Activated CD4-positive, alpha-beta T cell treated with anti-CD3 and anti-CD28 coated beads for 1 hour (primary cell): ENCODE measurements around the gene DDX1.
"Not testable (repeated sequence)": the region's sequence is repeated elsewhere in the genome, so short reads cannot be mapped to it uniquely, and the experiment has no call there.

Experiments
- DNase-seq: peaks from one replicate; pipeline ENCODE4 v3.0.0-alpha.2; 2020

The DDX1 gene

DNA sequence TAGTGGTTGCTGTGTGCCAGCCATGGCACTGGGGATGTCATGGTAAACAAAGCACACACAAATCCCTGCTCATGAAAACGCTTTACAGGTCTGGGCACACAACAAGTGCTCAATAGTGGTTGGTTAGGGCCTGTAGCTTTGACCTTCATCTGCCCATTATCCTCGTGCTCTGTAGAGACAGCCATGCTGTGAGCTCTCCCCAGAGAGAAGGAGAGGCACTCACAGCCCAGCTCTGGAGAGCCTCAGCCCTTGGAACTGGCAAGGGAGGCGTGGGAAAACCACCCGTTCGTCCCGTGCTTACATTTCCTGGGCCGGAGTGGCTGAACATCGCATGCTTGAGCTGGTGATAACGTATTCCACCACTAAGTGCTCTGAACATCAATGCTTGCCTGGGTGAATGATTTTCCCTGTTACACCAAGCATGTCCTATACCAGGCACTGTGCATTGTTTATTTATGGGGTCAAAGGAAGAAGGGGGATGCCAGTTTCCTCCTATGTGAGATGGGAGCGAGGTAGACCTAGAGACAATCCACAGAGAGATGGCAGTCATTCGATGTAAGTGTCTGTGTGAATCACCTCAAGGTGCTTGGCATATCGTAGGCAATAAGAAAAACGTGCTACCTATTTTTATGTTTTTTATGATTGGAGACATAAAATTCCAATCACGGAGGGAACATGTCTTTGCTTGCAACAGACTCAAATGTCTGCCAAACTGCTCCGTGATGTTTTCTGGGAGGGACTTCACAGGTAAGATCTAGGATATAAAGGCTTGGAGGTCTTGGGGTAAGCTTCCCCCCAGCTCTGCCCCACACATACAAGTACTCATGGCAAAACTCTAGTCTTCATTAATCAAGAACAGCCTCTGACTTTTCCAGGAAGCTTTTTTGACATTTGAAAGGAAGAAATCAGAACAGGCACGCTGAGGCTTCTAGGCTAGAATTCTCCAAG lies 75.5 kb downstream of the DDX1 start:
- DNase-seq = no peak

- no peak for DNase-seq
Observed at GRCh38 chr2:15667809-15668556, 76.3 kb downstream of the DDX1 start.

- no peak for DNase-seq
Observed at GRCh38 chr2:15668611-15669305, 77.1 kb downstream of the DDX1 start.

DNA sequence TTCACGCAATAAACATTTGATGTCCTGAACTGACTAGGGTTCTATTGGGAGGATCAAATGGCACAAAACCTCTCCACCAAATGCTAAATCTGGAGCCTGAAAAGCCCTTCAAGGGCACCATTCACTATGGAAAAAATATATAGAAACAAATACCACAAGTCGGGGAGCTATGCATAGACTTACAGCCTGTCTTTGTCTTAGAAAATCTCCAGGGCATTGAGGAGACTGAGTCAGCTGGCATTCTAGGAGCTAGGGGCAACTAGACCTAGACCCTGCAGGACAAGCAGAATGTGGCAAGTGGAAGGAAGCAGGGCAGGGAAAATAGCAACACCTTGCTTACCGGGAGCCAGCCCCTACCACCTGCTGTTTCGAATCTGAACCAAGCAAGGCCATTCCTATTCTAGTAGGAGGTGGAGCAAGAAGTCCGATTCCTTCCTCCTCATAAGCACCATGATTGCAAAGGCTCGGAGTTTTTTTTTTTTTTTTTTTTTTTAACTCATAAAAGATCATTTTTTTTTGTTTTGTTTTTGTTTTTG lies 77.8 kb downstream of the DDX1 start:
- DNase-seq = no peak

- no peak for DNase-seq
Observed at GRCh38 chr2:15670469-15670868, 78.8 kb downstream of the DDX1 start.

- DNase-seq = no peak
Observed at GRCh38 chr2:15670981-15671380, 79.3 kb downstream of the DDX1 start.

DNA sequence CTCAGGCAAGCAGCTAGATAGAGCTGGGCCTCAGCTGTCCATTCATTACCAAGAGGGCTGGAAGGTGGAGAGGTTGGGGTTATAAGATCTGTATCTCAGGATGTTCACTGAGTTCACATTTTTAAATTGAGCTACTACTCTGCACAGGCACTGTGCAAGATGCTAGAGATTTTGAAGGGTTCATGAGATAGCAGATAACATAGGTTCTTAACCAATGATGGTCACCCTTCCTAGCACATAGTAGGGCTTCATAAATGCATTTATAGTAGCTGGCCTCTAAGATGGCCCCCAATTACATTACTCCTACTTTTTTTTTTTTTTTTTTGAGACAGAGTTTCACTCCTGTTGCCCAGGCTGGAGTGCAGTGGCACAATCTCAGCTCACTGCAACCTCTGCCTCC lies 79.7 kb downstream of the DDX1 start:
- no peak for DNase-seq

DNA sequence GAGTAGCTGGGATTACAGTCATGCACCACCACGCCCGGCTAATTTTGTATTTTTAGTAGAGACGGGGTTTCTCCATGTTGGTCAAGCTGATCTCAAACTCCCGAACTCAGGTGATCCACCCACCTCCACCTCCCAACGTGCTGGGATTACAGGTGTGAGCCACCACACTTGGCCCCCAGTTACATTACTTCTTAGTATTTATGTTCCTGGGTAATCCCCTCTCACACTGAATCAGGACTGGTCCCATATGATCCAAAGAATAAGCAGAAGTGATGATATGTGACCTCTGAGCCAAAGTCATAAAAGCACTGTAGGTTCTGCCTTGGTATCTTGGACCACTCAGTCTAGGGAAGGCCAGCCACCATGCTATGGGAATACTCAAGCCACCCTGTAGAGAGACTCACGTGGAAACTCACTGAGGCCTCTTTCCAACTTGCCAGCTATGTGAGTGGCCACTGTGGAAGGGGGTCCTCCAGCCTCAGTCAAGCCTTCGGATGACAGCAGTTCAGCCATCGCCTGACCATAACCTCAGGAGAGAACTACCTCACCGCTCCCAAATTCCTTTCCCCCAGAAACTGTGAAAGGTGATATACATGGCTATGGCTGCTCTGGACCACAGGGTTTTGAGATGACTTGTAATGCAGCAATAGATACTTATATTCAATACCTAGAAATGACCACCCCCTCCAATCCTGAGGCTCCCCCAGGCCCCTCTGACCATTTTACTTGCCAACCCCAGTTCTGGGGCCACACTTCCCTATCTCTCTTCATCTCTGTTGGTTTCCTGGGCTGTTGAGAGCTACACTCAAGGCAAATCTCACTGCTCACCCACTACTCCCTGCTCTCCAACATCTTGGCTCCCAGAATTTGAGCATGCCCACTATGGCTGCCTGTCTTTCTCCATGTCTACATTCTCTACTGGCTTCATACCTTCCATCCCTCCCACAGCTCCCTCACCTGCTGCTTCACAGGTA lies 80.5 kb downstream of the DDX1 start:
- no peak for DNase-seq

- DNase-seq = no peak
Observed at GRCh38 chr2:15672961-15673918, 81.6 kb downstream of the DDX1 start.

DNA sequence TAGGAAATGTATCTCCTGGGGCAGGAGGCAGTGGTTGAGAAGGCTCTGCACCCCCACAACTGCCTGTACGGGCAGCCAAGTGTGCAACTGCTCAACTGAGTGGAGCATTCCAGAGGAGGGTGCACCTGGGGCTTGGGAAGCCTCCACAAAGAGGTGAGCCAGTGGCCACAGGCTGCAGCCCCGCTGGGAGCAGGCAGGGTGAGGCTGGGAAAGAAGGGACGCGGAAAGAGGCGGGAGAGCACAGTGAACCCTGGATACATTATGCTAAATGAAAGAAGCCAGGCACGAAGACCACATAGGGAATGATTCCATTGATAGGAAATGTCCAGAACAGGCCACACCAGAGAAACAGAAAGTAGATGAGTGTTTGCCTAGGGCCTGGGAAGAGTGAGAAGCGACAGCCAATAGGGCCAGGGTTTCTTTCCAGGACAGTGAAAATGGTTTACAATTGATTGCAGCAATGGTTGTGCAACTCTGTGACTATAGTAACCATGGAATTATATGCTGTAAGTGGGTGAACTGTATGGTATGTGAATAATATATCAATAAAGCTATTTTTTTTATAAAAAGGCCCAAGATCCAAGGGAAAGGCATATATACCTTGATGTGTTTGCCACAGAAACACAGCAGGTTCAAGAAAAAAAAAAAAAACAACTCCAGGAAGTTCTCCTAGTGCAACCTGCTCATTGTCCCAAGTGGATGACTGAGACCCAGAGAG lies 82.4 kb downstream of the DDX1 start:
- no peak for DNase-seq

- DNase-seq = no peak
Observed at GRCh38 chr2:15674637-15675455, 83.2 kb downstream of the DDX1 start.

- DNase-seq = no peak
Observed at GRCh38 chr2:15675456-15676195, 84.0 kb downstream of the DDX1 start.

GRCh38 chr2:15677141-15677843 lies 85.6 kb downstream of the DDX1 start:
- no peak for DNase-seq

DNA sequence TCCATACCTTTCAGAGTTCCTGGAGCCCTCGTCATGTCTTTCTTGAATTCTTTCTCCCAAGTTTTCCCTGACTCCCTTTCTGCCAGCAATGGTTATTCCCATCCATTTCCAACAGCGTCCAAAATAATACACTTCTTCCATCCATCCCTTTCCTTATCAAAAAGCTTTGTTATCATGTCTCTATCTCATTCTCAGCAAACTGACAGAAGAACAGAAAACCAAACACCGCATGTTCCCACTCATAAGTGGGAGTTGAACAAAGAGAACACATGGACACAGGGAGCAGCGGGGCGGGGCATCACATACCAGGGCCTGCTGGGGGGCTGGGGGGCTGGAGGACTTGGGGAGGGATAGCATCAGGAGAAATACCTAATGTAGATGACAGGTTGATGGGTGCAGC lies 86.7 kb downstream of the DDX1 start:
- DNase-seq = no peak

GRCh38 chr2:15678909-15679308 lies 87.2 kb downstream of the DDX1 start:
- no peak for DNase-seq

DNA sequence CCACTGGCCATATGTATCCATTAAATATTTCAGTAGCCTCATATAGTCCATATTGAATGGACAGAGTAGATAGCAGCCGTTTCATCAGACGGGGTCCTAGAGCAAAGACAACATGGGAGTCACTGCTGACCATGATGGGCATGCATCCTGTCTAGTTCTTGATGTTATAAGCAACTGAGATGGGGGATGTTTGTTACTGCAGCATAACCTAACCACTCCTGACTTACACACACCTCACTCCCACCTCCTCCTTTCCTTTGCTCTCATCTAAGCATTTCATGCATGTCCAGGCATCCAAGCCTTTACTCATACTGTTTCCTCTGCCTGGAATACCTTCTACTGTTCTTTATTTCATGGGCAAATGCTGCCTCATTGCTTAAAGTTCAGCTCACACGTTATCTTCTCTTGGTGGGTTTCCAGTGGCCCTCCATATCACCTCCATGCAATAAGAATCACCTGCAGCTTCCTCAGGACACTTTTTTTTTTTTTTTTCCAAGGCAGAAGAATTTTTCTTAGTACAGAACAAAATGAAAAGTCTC lies 87.8 kb downstream of the DDX1 start:
- DNase-seq = no peak

DNA sequence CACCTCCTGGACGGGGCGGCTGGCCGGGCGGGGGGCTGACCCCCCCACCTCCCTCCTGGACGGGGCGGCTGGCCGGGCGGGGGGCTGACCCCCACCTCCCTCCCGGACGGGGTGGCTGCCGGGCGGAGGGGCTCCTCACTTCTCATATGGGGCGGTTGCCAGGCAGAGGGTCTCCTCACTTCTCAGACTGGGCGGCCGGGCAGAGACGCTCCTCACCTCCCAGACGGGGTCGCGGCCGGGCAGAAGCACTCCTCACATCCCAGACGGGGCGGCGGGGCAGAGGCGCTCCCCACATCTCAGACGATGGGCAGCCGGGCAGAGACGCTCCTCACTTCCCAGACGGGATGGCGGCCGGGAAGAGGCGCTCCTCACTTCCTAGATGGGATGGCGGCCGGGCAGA lies 88.5 kb downstream of the DDX1 start:
- DNase-seq = not testable (repeated sequence)
